Panc1 (cell line): Measurements from ENCODE around the gene MAST1. TPM values are rescaled to one million over a fixed set of nuclear protein-coding genes. Genes with fewer than 3 reads are reported as not detected.

Source experiments
- ATAC-seq: fragments of 200-7000 bp; cut with Tn5 transposase; 2 replicates; pipeline ENCODE4 v1.9.1; 2020; ENCODE audit warnings: mild to moderate bottlenecking, moderate library complexity
- BruUV-seq: library from RNA; stranded (reverse); fragments of 400-500 nt; replicated peaks from 2 replicates; lab custom pipeline; 2021; lab: Mats Ljungman, UMichigan
- CTCF ChIA-PET: fragments of 300-600 bp; sonication (Branson Sonifier 250); formaldehyde crosslinking; loops from one replicate; lab custom pipeline; 2022; ENCODE audit warnings: antibody characterized with exemption; lab: Charles Lee
- POLR2A ChIA-PET: fragments of 300-600 bp; sonication (Branson Sonifier 250); formaldehyde crosslinking; loops from one replicate; lab custom pipeline; 2022; ENCODE audit warnings: antibody characterized with exemption; lab: Charles Lee
- DNase-seq: peaks from one replicate; pipeline ENCODE4 v3.0.0-alpha.2; 2010; ENCODE audit warnings: low read depth, low spot score
- H3K27ac ChIP-seq: 2 replicates; pipeline ENCODE4 v1.5.1; 2011; ENCODE audit warnings: mild to moderate bottlenecking, low read length, inconsistent platforms
- H3K27me3 ChIP-seq: fragments of 200-500 bp; sonication (Bioruptor generic); 2 replicates; pipeline ENCODE4 v1.6.0; 2014; ENCODE audit warnings: low read length, inconsistent platforms; ENCODE audit not compliant: control insufficient read depth, insufficient read depth
- H3K36me3 ChIP-seq: fragments of 200-500 bp; sonication (Bioruptor generic); 2 replicates; pipeline ENCODE4 v1.5.1; 2014; ENCODE audit warnings: inconsistent platforms, mild to moderate bottlenecking, low read length, moderate library complexity; ENCODE audit not compliant: control insufficient read depth, insufficient read depth
- H3K4me1 ChIP-seq: 2 replicates; pipeline ENCODE4 v1.5.1; 2011; ENCODE audit warnings: inconsistent platforms, mild to moderate bottlenecking, low read length, moderate library complexity; ENCODE audit not compliant: control insufficient read depth, insufficient read depth
- H3K4me3 ChIP-seq, 2 experiments: 2 replicates each; pipeline ENCODE4 v1.5.1; 2011 to 2012; ENCODE audit warnings: low read depth in 2 of 2, low read length in 2 of 2, mild to moderate bottlenecking in 2 of 2, inconsistent platforms in 1 of 2, moderate library complexity in 1 of 2
- H3K9me3 ChIP-seq: fragments of 200-500 bp; sonication (Bioruptor generic); 2 replicates; pipeline ENCODE4 v1.5.1; 2014; ENCODE audit warnings: low read depth, mild to moderate bottlenecking, inconsistent platforms, low read length, moderate library complexity; ENCODE audit not compliant: control insufficient read depth, insufficient read depth
- CTCF ChIP-seq: fragments of 450-650 bp; IDR thresholded peaks from 2 replicates; pipeline ENCODE4 v1.5.1; 2017; ENCODE audit warnings: mild to moderate bottlenecking
- POLR2AphosphoS5 ChIP-seq: IDR thresholded peaks from 2 replicates; pipeline ENCODE4 v1.6.1; 2012; ENCODE audit warnings: mild to moderate bottlenecking, low read depth, low read length, moderate library complexity
- REST ChIP-seq, 2 experiments: IDR thresholded peaks; 2 replicates each; pipeline ENCODE4 v1.6.1; 2011 to 2012; ENCODE audit warnings: low read depth in 2 of 2, control low read depth in 1 of 2, low read length in 1 of 2, mild to moderate bottlenecking in 1 of 2, moderate library complexity in 1 of 2; ENCODE audit not compliant: insufficient read depth in 1 of 2
- SIN3A ChIP-seq: IDR thresholded peaks from 2 replicates; pipeline ENCODE4 v1.6.1; 2012; ENCODE audit warnings: low read depth, mild to moderate bottlenecking, low read length, moderate library complexity, borderline replicate concordance; ENCODE audit not compliant: insufficient read depth
- TCF7L2 ChIP-seq: IDR thresholded peaks from 2 replicates; pipeline ENCODE4 v1.6.1; 2011; ENCODE audit warnings: mild to moderate bottlenecking, low read depth, low read length, inconsistent platforms
- in situ Hi-C: cut with HindIII; loops from 2 replicates; pipeline ENCODE4 v1.10.0; 2016; ENCODE audit warnings: low sequenced_read_pairs, low pct_unique_long_range_greater_than_20kb
- intact Hi-C: fragments of 100-400 bp; cut with micrococcal nuclease; formaldehyde crosslinking; loops from one replicate; pipeline ENCODE4 v1.10.0; 2022; ENCODE audit not compliant: unreplicated experiment
- total RNA-seq: library from RNA; stranded (reverse); gene quantifications from one replicate; pipeline ENCODE4 v1.2.1, GENCODE V29; 2021; ENCODE audit not compliant: unreplicated experiment

Gene MAST1
- total RNA-seq, 1 experiment from 2014 or later: 3.1 TPM

GRCh38 chr19:12794971-12795381 is 43.3 kb upstream of the MAST1 start:
- CTCF ChIA-PET: interaction anchor here (0.7 to 2.9 kb wide), 5 partner anchors 18 to 35 kb away, joined by 7 to 37 read pairs (median 12); no protein-coding TSS in a partner anchor
- intact Hi-C loops (loop anchor here (5.0 kb wide), 1 partner anchor 33 kb away; no protein-coding TSS in a partner anchor), in situ Hi-C loops (no loop called here)
- BruUV-seq: no TSS peak
- Histone ChIP-seq H3K27me3 (no peaks in the 10 kb centered on the region), H3K36me3 (peaks cover 2% of the 10 kb centered on the region), H3K4me1 (peaks cover 15% of the 10 kb centered on the region), H3K4me3 (no peak overlapping the region), H3K9me3 (no peaks in the 10 kb centered on the region), H3K27ac (0 out of 2 replicates have a peak overlapping the region, but pooled peaks have one; percentile 23)
- DNase-seq: no peak
- ATAC-seq: no peak
- TF ChIP-seq TCF7L2: no peak
- TF ChIP-seq POLR2AphosphoS5: no peak
- TF ChIP-seq REST (IDR thresholded peaks at IDR 0.05; ENCODE audit: insufficient read depth in 1 of 2, low read depth in 2 of 2, low read length in 1 of 2): no peak
- TF ChIP-seq CTCF: no peak
- TF ChIP-seq SIN3A: no peak
- POLR2A ChIA-PET: interaction anchor here (0.6 kb wide), 1 partner anchor 12 kb away, joined by 7 read pairs; no protein-coding TSS in a partner anchor

GRCh38 chr19:12796146-12797071 is 41.9 kb upstream of the MAST1 start:
- no TSS peak for BruUV-seq
- Histone ChIP-seq H3K36me3 (peaks cover 5% of the 10 kb centered on the region), H3K27ac (peak overlapping the region; percentile 82), H3K9me3 (no peaks in the 10 kb centered on the region), H3K4me1 (peaks cover 9% of the 10 kb centered on the region), H3K4me3 (peak overlapping the region in 1 of 2 experiments; percentile 23; a peak in 2 of 4 replicates), H3K27me3 (no peaks in the 10 kb centered on the region)
- in situ Hi-C loops: no loop called here
- intact Hi-C loops: loop anchor here (5.0 kb wide), 1 partner anchor 34 kb away; no protein-coding TSS in a partner anchor
- CTCF ChIA-PET: interaction anchor here (0.6 to 2.9 kb wide), 9 partner anchors 19 to 80 kb away, joined by 3 to 37 read pairs (median 6); no protein-coding TSS in a partner anchor
- POLR2A ChIA-PET: interaction anchor here (1.5 kb wide), 1 partner anchor 31 kb away, joined by 17 read pairs; no protein-coding TSS in a partner anchor
- peak; percentile 85 for TF ChIP-seq CTCF
- TF ChIP-seq TCF7L2: no peak
- no peak for DNase-seq
- peak; percentile 47 for ATAC-seq
